HG02678 (cell line): ENCODE data around the gene NUDCD3.

Source experiments
- ATAC-seq: cut with Tn5 transposase; IDR thresholded peaks from one replicate; pipeline ENCODE4 v1.9.1; 2021; ENCODE audit warnings: mild to moderate bottlenecking, moderate library complexity; ENCODE audit not compliant: unreplicated experiment

The NUDCD3 gene

DNA sequence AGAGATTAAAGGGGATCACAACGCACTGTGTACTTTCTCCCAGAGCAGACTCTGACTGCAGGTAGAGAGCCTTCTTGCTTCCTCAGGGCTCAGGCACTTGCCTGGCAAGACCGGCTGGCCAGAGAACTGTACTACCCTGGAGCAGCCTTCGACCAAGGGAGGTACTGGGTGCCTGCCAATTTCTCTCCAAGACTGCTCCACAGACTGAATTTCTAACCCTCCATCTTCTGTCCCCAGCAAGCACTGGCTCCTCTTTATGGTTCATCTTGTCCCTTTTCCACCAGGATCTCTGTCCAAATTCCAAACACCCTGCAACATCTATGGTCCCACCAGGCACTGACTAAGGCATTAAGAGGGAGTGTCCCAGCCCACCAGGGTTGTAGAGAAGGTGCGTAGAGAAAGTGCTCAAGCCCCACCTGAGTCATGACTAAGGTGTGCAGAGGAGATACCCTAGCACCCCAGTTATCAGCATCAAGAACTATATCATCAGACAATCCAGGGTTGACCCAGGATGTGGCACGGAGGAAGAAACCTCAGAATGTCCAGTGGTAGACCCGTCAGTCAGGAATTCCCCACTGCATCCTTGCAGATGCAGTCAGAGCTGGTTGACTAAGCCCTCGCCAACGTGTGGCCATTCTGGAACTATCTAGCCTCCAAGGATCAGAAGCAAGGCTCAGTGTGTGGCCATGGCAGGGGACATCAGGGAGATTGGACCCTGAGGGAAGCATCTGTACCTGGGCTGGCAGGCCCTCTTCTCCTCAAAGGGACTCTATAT lies 104.1 kb downstream of the NUDCD3 start:
- no peak for ATAC-seq

DNA sequence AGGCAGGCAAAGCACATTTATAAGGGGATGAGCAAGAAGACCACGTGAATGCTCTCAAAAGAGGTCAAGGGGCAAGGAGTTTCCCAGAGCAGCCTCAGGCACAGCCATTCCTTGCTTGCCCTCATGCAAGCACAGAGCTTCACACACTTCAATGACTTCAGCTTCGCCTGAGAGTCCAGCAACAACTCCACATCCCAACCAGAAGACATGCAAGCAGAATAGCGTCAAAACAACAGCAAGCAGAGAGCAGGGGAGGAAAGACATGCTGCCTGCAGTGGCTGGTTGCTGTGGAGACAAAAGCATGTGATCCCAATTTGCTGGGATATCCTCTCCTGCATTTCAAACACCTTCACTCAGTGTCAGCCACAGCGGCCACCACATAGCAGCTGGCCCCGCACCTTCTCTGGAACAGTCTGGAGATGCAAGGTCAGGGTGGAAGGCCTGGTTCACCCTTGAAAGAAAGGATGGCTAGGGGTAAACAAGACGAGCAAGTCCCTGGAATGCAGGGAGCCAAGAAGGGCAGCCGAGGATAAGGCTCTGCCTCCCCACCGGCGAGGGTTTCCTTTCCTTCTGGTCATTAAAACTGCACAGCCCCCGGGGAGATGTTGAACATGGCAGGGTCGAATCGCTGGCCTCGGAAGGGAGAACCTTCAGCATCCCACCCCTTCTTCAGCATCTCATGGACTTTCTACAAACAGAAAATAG lies 104.9 kb downstream of the NUDCD3 start:
- no peak for ATAC-seq

DNA sequence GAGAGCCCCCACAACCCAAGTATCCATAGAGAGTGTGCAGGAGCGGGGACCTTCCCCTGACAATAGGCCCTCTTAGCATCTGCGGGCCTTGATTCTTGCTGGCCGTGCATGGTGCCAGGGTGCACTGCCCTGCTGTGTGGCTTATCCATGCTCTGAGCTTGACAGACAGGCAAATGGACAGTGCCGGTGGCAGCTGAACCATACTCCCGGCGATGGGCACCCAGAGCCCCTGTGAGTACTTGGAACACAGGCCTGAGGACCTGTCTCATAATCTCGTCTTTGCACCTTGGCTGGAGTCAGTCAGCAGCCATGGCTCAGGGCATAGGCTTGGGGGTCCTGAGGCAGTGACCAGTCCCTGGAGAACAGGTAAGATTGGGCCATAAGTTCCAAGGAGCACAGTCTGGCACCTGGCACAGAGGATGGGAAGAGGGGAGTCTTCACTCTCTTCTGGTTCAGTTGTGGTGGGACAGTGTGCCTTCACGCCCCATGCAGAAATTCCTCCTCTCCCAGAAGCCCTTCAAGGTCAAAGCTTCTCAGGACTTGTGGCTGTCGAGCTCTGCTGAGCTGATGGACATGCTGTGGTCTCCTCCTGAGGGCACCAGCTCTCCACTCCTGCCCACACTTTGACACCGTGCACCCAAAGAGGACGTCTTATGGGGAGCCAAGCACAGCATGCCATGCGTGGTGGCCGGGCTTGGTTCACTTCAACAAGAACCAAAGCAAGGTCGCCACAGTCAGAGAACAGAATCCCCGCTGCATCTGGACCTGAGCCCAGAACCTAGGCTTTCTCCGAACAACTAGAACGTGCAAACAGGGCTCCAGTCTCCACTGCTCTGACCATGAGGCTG lies 105.6 kb downstream of the NUDCD3 start:
- ATAC-seq = no peak

- no peak for ATAC-seq
These were observed 106.9 kb downstream of the NUDCD3 start for GRCh38 chr7:44383566-44383965.

GRCh38 chr7:44382459-44383265 lies 107.8 kb downstream of the NUDCD3 start:
- no peak for ATAC-seq

- no peak for ATAC-seq
These were observed 108.8 kb downstream of the NUDCD3 start for GRCh38 chr7:44381494-44382220.

- no peak for ATAC-seq
These were observed 109.5 kb downstream of the NUDCD3 start for GRCh38 chr7:44380831-44381493.

DNA sequence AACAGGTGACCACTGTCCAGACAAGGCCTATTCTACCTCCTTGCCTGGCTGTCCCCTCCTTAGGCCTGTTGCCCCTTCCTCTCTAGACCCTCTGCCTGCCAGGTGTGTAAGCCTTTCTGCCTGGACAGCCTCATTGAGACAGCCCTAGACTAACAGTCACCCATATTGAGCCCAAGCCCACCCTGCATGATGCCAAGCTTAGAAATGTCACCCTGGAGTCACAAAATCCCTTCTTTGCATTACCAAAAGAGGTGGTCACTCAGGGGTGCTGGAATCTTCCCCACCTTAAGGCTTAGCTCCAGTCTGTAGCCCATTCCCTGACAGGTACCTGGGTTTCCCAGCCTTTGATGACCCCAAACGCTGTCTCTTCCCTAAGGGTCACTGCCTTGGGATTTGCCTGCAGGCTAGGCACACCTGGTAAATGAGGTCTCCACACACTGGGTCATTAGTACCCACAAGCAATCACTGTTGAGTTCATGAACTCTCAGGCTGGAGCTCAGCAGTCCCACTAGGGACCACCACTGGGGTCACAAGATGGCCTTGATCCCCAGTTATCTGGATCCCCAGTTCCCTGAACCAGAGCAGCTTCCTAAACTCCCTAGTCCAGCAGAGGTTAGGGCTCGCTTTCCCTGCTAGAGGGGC lies 110.1 kb downstream of the NUDCD3 start:
- ATAC-seq = no peak

DNA sequence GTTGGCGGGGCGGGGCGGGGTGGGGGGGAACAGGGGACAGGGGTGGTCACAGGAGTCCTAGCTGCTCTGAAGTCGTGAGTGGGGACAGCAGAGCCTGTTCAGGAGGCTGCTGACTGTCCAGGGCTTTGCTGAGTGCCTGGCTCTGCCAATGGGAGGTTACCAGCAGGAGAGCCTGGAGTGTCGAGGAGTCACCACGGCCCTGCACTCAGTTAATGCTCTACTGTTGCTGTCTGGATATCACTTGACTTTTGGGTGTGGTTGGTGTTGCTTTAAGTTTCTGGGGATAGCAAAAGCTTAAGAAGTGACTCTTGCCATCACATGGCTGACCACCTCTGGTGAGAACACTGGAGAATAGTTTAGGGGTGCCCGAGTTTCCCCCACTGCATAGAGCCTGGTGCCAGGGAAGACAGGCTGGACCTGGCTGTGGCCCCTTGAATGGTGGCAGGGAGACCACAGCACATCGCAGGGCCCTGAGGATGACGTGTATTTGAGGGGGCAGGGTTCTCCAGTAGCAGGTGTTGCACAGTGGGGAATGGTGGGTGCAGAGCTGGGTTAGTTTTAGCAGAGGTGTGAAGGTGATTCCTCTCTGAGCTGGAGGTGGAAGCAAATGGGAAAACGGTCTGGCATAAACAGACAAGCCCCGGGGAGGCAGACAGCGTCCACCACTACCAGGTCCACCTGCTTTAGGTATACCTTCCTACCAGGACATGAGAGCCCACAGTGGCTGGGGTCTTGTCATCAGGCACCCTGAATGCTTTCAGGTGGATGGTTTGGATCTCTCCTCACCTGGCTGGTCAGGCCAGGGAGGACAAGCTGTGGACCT lies 110.9 kb downstream of the NUDCD3 start:
- no peak for ATAC-seq

- no peak for ATAC-seq
These were observed 111.7 kb downstream of the NUDCD3 start for GRCh38 chr7:44378744-44379143.

- peak; percentile 84 for ATAC-seq
These were observed 112.6 kb downstream of the NUDCD3 start for GRCh38 chr7:44377681-44378421.

GRCh38 chr7:44377134-44377463 lies 113.4 kb downstream of the NUDCD3 start:
- ATAC-seq = no peak

DNA sequence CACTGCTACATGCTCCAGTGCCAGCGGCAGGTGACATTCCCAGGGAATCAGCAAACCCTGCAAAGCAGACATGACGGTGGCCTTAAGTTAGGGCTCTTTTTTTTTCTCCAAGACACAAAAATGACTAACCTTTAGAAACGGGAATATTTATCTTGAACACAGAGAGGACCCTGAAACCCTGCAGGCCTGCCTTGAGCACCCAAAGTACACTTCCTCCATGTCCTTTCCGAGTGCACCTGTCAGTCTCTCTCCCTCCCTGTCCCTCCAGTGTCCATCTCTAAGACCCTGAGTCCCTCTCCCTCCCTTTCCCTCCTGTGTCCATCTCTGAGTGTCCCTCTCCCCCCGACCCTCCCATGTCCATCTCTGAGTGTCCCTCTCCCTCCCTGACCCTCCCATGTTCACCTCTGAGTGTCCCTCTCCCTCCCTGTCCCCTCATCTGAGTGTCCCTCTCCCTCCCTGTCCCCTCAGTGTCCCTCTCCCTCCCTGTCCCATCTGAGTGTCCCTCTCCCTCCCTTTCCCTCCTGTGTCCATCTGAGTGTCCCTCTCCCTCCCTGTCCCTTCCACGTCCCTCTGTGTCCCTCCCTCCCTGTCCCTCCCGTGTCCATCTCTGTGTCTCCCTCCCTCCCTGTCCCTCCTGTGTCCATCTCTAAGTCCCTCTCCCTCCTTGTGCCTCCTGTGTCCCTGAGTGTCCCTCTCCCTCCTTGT lies 113.9 kb downstream of the NUDCD3 start:
- no peak for ATAC-seq

GRCh38 chr7:44375926-44376342 lies 114.5 kb downstream of the NUDCD3 start:
- no peak for ATAC-seq

DNA sequence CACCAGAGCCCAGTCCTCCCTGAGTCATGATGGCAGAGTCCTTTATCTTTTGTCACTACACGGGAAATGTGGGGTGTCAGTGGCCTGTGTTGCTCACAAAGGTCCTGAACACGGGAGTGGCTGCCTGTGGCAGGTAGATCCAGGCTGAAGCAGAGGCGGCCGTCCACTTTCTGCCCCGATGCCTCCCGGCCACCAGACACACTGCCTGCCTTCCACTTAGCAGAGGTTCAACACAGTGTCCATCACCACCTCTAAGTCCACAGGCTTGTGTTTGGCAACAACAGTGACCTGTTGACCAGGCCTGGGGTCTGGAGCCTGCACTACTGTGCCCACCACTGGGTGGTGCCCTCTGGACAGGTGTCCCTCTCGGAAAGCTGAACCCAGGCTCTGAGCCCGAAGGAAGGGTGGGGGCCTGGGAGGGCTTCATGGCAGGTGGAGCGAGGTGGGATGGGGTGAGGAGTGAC lies 115.2 kb downstream of the NUDCD3 start:
- ATAC-seq = no peak

GRCh38 chr7:44374007-44374763 lies 116.3 kb downstream of the NUDCD3 start:
- no peak for ATAC-seq
